K562 (cell line): Measurements from ENCODE around the gene EIF2S3. TPM values are rescaled to one million over a fixed set of nuclear protein-coding genes. Genes with fewer than 3 reads are reported as not detected.

Source experiments
- CBFA2T3 ChIP-seq: fragments of 450-650 bp; IDR thresholded peaks from 2 replicates; pipeline ENCODE4 v1.6.1; 2017
- CBX1 ChIP-seq: sonication (generic); IDR thresholded peaks from 2 replicates; pipeline ENCODE4 v1.6.1; 2016; ENCODE audit warnings: antibody characterized with exemption, low read depth, mild to moderate bottlenecking
- ESRRA ChIP-seq: fragments of 450-650 bp; IDR thresholded peaks from 2 replicates; pipeline ENCODE4 v1.6.1; 2014; ENCODE audit warnings: low read depth, mild to moderate bottlenecking, moderate library complexity, borderline replicate concordance
- GATAD2A ChIP-seq: fragments of 450-650 bp; IDR thresholded peaks from 2 replicates; pipeline ENCODE4 v1.6.1; 2017
- HNRNPUL1 ChIP-seq: fragments of 200-400 bp; formaldehyde crosslinking; IDR thresholded peaks from 2 replicates; pipeline ENCODE4 v1.6.1; 2017; ENCODE audit warnings: low read length
- KDM1A ChIP-seq, 2 experiments: fragments of 450-650 bp; IDR thresholded peaks; 2 replicates each; pipeline ENCODE4 v1.6.1; 2016; ENCODE audit warnings: mild to moderate bottlenecking in 2 of 2
- MAFG ChIP-seq: fragments of 450-650 bp; conservative IDR thresholded peaks from 2 replicates; pipeline ENCODE4 v1.6.1; 2016; ENCODE audit warnings: missing genetic modification characterization, missing compliant biosample characterization
- MEF2D ChIP-seq: conservative IDR thresholded peaks from 2 replicates; pipeline ENCODE4 v1.6.1; 2016; ENCODE audit warnings: low read depth, missing genetic modification characterization, missing compliant biosample characterization
- NFE2 ChIP-seq: IDR thresholded peaks from 2 replicates; pipeline ENCODE4 v1.6.1; 2014; ENCODE audit warnings: antibody characterized with exemption, low read depth
- NFXL1 ChIP-seq: fragments of 450-650 bp; formaldehyde crosslinking; IDR thresholded peaks from 2 replicates; pipeline ENCODE4 v1.4.0; 2021; ENCODE audit warnings: mild to moderate bottlenecking
- POLR2A ChIP-seq: fragments of 450-650 bp; conservative IDR thresholded peaks from 2 replicates; pipeline ENCODE4 v1.6.1; 2016
- RB1 ChIP-seq: fragments of 450-650 bp; IDR thresholded peaks from 2 replicates; pipeline ENCODE4 v1.6.1; 2017; ENCODE audit warnings: low read depth, mild to moderate bottlenecking
- U2AF1 ChIP-seq: fragments of 200-400 bp; formaldehyde crosslinking; optimal IDR thresholded peaks from 2 replicates; pipeline ENCODE3; 2017; ENCODE audit warnings: mild to moderate bottlenecking, low read depth, low read length, moderate library complexity
- ZFP1 ChIP-seq: fragments of 450-650 bp; formaldehyde crosslinking; IDR thresholded peaks from 2 replicates; pipeline ENCODE4 v1.4.0; 2020; ENCODE audit warnings: mild to moderate bottlenecking, mixed read lengths
- ZNF134 ChIP-seq: fragments of 250-450 bp; sonication (Bioruptor Pico); conservative IDR thresholded peaks from 2 replicates; pipeline ENCODE4 v1.4.0; 2020
- ZNF184 ChIP-seq: sonication (generic); formaldehyde crosslinking; IDR thresholded peaks from 2 replicates; pipeline ENCODE4 v1.5.0; 2020; ENCODE audit warnings: missing genetic modification reagents
- ZNF24 ChIP-seq: fragments of 450-650 bp; IDR thresholded peaks from 2 replicates; pipeline ENCODE4 v1.6.1; 2016
- ZNF699 ChIP-seq: fragments of 250-450 bp; sonication (Bioruptor Pico); IDR thresholded peaks from 2 replicates; pipeline ENCODE4 v1.8.0; 2021; ENCODE audit warnings: mild to moderate bottlenecking, moderate library complexity; ENCODE audit not compliant: insufficient replicate concordance
- polyA plus RNA-seq, 8 experiments: library from polyadenylated mRNA; depleted of rRNA in 4 of 8; stranded (reverse) in 5 of 8; unstranded in 3 of 8; fragments of >200 nt; fragmentation: Nextera tagmentation in 2 of 8; fragmentation: Illumina TruSeq in 1 of 8; extraction: Ambion mirVana in 2 of 8; extraction: Trizol in 1 of 8; gene quantifications; 2 replicates each; pipeline versions ENCODE4 v1.2.1 to v1.2.3, GENCODE V29; 2011 to 2014; ENCODE audit warnings: inconsistent platforms in 1 of 8, missing spikeins in 1 of 8
- total RNA-seq, 7 experiments: library from RNA; depleted of rRNA in 6 of 7; stranded (reverse); fragments of >200 nt in 6 of 7; fragmentation: Illumina TruSeq in 2 of 7; extraction: Trizol in 2 of 7; gene quantifications; 2 replicates each; pipeline versions ENCODE4 v1.2.1 to v1.2.3, GENCODE V29; 2011 to 2021; ENCODE audit warnings: low replicate concordance in 1 of 7
- TF ChIP-seq, protein P1 (sequence below), 2 experiments: fragments of 150-350 bp in 1 of 2; IDR thresholded peaks; 2 replicates each; pipeline ENCODE4 v1.6.1; 2012 to 2016; ENCODE audit warnings: low read depth in 2 of 2, low read length in 2 of 2, mild to moderate bottlenecking in 1 of 2, moderate library complexity in 1 of 2
- TF ChIP-seq, protein P2 (sequence below): fragments of 250-450 bp; sonication (Bioruptor Pico); IDR thresholded peaks from 2 replicates; pipeline ENCODE4 v1.9.0; 2021; ENCODE audit warnings: mild to moderate bottlenecking, inconsistent platforms
- TF ChIP-seq, protein P3 (sequence below): sonication (generic); IDR thresholded peaks from 2 replicates; pipeline ENCODE4 v1.6.1; 2016
- TF ChIP-seq, protein P4 (sequence below): sonication (generic); formaldehyde crosslinking; IDR thresholded peaks from 2 replicates; pipeline ENCODE4 v1.8.0; 2022; ENCODE audit warnings: mild to moderate bottlenecking, missing genetic modification reagents

Gene EIF2S3
- total and polyA plus RNA-seq, 9 of the 15 experiments (the other 6 are each of a cell fraction or from before 2014, with no cell fraction given), result 148 to 439 (median 275) TPM

DNA sequence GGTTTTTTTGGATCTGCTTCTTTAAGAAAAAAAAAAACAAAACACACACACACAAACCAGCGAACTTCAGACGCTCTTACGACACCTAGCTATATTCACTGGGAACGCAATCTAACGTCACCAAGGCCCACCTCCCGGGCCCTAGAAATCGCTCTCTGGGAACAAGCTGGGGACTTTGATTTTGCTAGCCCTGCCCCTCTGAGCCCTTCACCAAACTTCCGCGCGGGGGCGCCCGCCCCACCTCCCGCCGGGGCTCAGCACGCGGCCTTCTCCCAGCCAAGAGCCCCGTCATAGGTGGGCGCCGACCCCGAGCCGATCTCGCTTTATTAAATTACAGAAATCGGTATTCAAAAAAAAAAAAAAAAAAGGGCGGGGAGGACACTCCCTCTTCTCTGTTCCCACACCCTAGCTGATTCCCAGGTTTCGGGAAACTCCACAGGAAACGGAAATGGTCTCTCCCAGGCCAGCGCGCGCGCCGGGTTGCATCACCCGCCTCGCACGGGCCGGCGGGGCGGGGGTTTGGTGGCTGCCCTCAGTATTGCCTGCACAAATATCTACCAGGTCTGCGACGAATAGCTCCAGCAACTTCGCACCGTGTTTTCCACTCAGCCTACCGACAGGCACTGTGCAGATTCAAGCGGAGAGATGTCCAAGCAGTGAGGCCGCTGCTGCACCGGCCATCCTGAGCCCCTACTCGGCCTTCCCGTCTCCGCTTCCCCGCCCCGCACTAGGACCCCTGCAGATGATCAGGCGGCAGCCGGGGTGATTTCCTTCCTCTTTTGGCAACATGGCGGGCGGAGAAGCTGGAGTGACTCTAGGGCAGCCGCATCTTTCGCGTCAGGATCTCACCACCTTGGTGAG is at the start of gene EIF2S3 (continued):
- TF ChIP-seq, protein P1, sequence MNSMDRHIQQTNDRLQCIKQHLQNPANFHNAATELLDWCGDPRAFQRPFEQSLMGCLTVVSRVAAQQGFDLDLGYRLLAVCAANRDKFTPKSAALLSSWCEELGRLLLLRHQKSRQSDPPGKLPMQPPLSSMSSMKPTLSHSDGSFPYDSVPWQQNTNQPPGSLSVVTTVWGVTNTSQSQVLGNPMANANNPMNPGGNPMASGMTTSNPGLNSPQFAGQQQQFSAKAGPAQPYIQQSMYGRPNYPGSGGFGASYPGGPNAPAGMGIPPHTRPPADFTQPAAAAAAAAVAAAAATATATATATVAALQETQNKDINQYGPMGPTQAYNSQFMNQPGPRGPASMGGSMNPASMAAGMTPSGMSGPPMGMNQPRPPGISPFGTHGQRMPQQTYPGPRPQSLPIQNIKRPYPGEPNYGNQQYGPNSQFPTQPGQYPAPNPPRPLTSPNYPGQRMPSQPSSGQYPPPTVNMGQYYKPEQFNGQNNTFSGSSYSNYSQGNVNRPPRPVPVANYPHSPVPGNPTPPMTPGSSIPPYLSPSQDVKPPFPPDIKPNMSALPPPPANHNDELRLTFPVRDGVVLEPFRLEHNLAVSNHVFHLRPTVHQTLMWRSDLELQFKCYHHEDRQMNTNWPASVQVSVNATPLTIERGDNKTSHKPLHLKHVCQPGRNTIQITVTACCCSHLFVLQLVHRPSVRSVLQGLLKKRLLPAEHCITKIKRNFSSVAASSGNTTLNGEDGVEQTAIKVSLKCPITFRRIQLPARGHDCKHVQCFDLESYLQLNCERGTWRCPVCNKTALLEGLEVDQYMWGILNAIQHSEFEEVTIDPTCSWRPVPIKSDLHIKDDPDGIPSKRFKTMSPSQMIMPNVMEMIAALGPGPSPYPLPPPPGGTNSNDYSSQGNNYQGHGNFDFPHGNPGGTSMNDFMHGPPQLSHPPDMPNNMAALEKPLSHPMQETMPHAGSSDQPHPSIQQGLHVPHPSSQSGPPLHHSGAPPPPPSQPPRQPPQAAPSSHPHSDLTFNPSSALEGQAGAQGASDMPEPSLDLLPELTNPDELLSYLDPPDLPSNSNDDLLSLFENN (IDR thresholded peaks at IDR 0.05; ENCODE audit: low read depth in 2 of 2, low read length in 2 of 2), result no peak
- no peak for TF ChIP-seq CBFA2T3
- TF ChIP-seq ESRRA, result no peak; the same call in 1 of the 2 replicates
- no peak for TF ChIP-seq ZNF24
- TF ChIP-seq, protein P2, sequence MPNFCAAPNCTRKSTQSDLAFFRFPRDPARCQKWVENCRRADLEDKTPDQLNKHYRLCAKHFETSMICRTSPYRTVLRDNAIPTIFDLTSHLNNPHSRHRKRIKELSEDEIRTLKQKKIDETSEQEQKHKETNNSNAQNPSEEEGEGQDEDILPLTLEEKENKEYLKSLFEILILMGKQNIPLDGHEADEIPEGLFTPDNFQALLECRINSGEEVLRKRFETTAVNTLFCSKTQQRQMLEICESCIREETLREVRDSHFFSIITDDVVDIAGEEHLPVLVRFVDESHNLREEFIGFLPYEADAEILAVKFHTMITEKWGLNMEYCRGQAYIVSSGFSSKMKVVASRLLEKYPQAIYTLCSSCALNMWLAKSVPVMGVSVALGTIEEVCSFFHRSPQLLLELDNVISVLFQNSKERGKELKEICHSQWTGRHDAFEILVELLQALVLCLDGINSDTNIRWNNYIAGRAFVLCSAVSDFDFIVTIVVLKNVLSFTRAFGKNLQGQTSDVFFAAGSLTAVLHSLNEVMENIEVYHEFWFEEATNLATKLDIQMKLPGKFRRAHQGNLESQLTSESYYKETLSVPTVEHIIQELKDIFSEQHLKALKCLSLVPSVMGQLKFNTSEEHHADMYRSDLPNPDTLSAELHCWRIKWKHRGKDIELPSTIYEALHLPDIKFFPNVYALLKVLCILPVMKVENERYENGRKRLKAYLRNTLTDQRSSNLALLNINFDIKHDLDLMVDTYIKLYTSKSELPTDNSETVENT, result no peak
- TF ChIP-seq RB1, result peak; percentile 64
- TF ChIP-seq POLR2A, result peak; percentile 94
- TF ChIP-seq, protein P3, sequence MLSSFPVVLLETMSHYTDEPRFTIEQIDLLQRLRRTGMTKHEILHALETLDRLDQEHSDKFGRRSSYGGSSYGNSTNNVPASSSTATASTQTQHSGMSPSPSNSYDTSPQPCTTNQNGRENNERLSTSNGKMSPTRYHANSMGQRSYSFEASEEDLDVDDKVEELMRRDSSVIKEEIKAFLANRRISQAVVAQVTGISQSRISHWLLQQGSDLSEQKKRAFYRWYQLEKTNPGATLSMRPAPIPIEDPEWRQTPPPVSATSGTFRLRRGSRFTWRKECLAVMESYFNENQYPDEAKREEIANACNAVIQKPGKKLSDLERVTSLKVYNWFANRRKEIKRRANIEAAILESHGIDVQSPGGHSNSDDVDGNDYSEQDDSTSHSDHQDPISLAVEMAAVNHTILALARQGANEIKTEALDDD, result no peak
- no peak for TF ChIP-seq ZFP1 (CRISPR knock-in tag)
- no peak for TF ChIP-seq U2AF1
- TF ChIP-seq HNRNPUL1, result no peak
- no peak for TF ChIP-seq CBX1
- TF ChIP-seq ZNF134, result no peak
- TF ChIP-seq MAFG (tag), result no peak
- TF ChIP-seq, protein P4, sequence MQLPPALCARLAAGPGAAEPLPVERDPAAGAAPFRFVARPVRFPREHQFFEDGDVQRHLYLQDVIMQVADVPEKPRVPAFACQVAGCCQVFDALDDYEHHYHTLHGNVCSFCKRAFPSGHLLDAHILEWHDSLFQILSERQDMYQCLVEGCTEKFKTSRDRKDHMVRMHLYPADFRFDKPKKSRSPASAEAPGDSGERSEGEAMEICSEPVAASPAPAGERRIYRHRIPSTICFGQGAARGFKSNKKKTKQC (CRISPR knock-in tag), result peak; percentile 87
- TF ChIP-seq KDM1A (IDR thresholded peaks at IDR 0.05), result peak; percentile 58 to 65; a peak in 3 of 4 replicates
- TF ChIP-seq GATAD2A, result no peak
- TF ChIP-seq ZNF699 (CRISPR knock-in tag), result no peak
- no peak for TF ChIP-seq ZNF184 (CRISPR knock-in tag)
- TF ChIP-seq NFXL1 (CRISPR knock-in tag), result no peak
- peak; percentile 94 for TF ChIP-seq NFE2
- TF ChIP-seq MEF2D (tag), result no peak
